ENCODE measurements around the gene LTBP3. TPM values are rescaled to one million over a fixed set of nuclear protein-coding genes. Genes with fewer than 3 reads are reported as not detected.
A peak's percentile ranks its signal among the peaks of the same experiment; 100 is the strongest.

The LTBP3 gene
- total and polyA plus RNA-seq, 9 of the 15 experiments (the other 6 are each of a cell fraction or from before 2014, with no cell fraction given): 0.06 to 20.5 (median 4.8) TPM

- TF ChIP-seq PRDM10 (IDR thresholded peaks at IDR 0.05; ENCODE audit: partially characterized antibody) (no peak), ZNF280B (CRISPR knock-in tag; IDR thresholded peaks at IDR 0.05) (peak; percentile 97), HSF4 (CRISPR knock-in tag; IDR thresholded peaks at IDR 0.05; ENCODE audit: borderline replicate concordance) (no peak), ZBTB11 (CRISPR knock-in tag; IDR thresholded peaks at IDR 0.05) (peak in 1 of 3 experiments; percentile 43; a peak in 1 of 6 replicates), SIN3A (IDR thresholded peaks at IDR 0.05; ENCODE audit: borderline replicate concordance in 2 of 2, control insufficient read depth in 1 of 2, low read depth in 2 of 2, low read length in 2 of 2) (peak; percentile 51 to 88; a peak in 3 of 4 replicates), ZNF583 (CRISPR knock-in tag; IDR thresholded peaks at IDR 0.05) (no peak; the same call in 1 of the 2 replicates), PHF21A (IDR thresholded peaks at IDR 0.05; ENCODE audit: borderline replicate concordance, low read depth) (no peak), NFIC (IDR thresholded peaks at IDR 0.05) (peak; percentile 73), ERF (CRISPR knock-in tag; IDR thresholded peaks at IDR 0.05) (peak; percentile 98), HEY1 (CRISPR knock-in tag; IDR thresholded peaks at IDR 0.05; ENCODE audit: borderline replicate concordance) (peak; percentile 99), STAT5A (IDR thresholded peaks at IDR 0.05; ENCODE audit: borderline replicate concordance, low read length) (peak; percentile 68; the same call in 1 of the 2 replicates), PHB2 (IDR thresholded peaks at IDR 0.05; ENCODE audit: low read depth) (peak; percentile 59; the same call in 1 of the 2 replicates), KDM2B (CRISPR knock-in tag; IDR thresholded peaks at IDR 0.05) (no peak), RBM15 (IDR thresholded peaks at IDR 0.05; ENCODE audit: insufficient read depth, low read length) (no peak)
Measured at GRCh38 chr11:65498977-65499712, 59.0 kb downstream of the LTBP3 start, which contains the start of gene MALAT1 (continued).
